Adrenal gland (tissue), 12 donors: Measurements from ENCODE around the gene FAM117B. TPM values are rescaled to one million over a fixed set of nuclear protein-coding genes. Genes with fewer than 3 reads are reported as not detected.

Source experiments
- DNase-seq, 7 donors: peaks; one replicate each; pipeline ENCODE4 v3.0.0-alpha.2; 2019 to 2020
- H3K27ac ChIP-seq, 5 donors: fragments of 200-600 bp; sonication (generic) in 4 of 5; 1 replicate in 3 of 5; 2 replicates in 2 of 5; pipeline versions ENCODE4 v1.5.1 to v1.8.0; 2016 to 2020; ENCODE audit warnings: mild to moderate bottlenecking in 1 of 5
- H3K27me3 ChIP-seq: fragments of 200-600 bp; 2 replicates; pipeline ENCODE4 v1.8.0; 2021
- H3K36me3 ChIP-seq, 2 donors: fragments of 200-600 bp; replicated peaks in 1 of 2; 1 replicate in 1 of 2; 2 replicates in 1 of 2; pipeline versions ENCODE4 v1.5.1 to v1.8.0; 2018 to 2022
- H3K4me1 ChIP-seq, 2 donors: fragments of 200-600 bp; replicated peaks in 1 of 2; 1 replicate in 1 of 2; 2 replicates in 1 of 2; pipeline versions ENCODE4 v1.5.1 to v1.8.0; 2018 to 2021
- H3K4me3 ChIP-seq, 4 donors: fragments of 200-600 bp; sonication (generic) in 3 of 4; one replicate each; pipeline ENCODE4 v1.5.1; 2016 to 2018
- H3K9me3 ChIP-seq, 3 donors: fragments of 200-600 bp; sonication (generic) in 1 of 3; replicated peaks in 1 of 3; 1 replicate in 2 of 3; 2 replicates in 1 of 3; pipeline versions ENCODE4 v1.5.1 to v1.8.0; 2016 to 2021
- POLR2A ChIP-seq, 2 donors: fragments of 450-650 bp; IDR thresholded peaks; one replicate each; pipeline ENCODE4 v1.6.1; 2017; ENCODE audit warnings: antibody characterized with exemption in 2 of 2, mild to moderate bottlenecking in 2 of 2, moderate library complexity in 1 of 2
- WGBS, 4 donors: extraction: QIAGEN DNeasy Blood & Tissue Kit in 2 of 4; methylation state at CpG; one replicate each; pipeline versions ENCODE4 v1.1.5 to v1.1.7; 2013 to 2017; 5-methylcytosine and 5-hydroxymethylcytosine counted together
- intact Hi-C, 2 donors: fragments of 100-400 bp; cut with DNase I; formaldehyde crosslinking; loops; one replicate each; pipeline versions ENCODE4 v1.14.1 to v1.15.0; 2022 to 2023
- polyA plus RNA-seq, 3 donors: library from polyadenylated mRNA; stranded (reverse); fragments of 200-250 nt in 2 of 3; fragments of 350-450 nt in 1 of 3; fragmentation: Illumina TruSeq in 1 of 3; extraction: RNeasy Lipid Tissue Mini Kit (QIAGEN cat#74804) in 1 of 3; gene quantifications; one replicate each; pipeline ENCODE4 v1.2.3, GENCODE V29; 2013 to 2014
- total RNA-seq, 9 donors: library from RNA; depleted of rRNA in 4 of 9; stranded (reverse); fragments of >200 nt in 4 of 9; fragments of 120-200 nt in 1 of 9; fragmentation: NEBNext Ultra II Directional in 1 of 9; extraction: Animal tissue kit (Norgen Biotek cat#: 25700) in 1 of 9; gene quantifications; one replicate each; pipeline versions ENCODE4 v1.1.0 to v1.2.4, GENCODE V29; 2013 to 2023
- TF ChIP-seq, protein P1 (sequence below), 6 experiments: fragments of 450-650 bp in 4 of 6; fragments of 200-600 bp in 2 of 6; sonication (generic) in 1 of 6; IDR thresholded peaks; 1 replicate in 5 of 6; 2 replicates in 1 of 6; pipeline versions ENCODE4 v1.5.1 to v1.8.0; 2016 to 2021; ENCODE audit warnings: antibody characterized with exemption in 6 of 6, mild to moderate bottlenecking in 2 of 6, moderate library complexity in 1 of 6
- donor health status: healthy with polysubstance abuse.
- donor health status: Bipolar disorder and iron deficiency.
- donor health status: DM: yes; HTN: yes; CAD: no.
- donor health status: DM: no; HTN: no; CAD: no.
- donor health status: DM: no; HTN: no; CAD: no.
- donor health status: DM: yes; HTN: yes; CAD: no.

Gene FAM117B
- total and polyA plus RNA-seq, 12 donors: 4.7 to 48.2 (median 20.4) TPM

DNA sequence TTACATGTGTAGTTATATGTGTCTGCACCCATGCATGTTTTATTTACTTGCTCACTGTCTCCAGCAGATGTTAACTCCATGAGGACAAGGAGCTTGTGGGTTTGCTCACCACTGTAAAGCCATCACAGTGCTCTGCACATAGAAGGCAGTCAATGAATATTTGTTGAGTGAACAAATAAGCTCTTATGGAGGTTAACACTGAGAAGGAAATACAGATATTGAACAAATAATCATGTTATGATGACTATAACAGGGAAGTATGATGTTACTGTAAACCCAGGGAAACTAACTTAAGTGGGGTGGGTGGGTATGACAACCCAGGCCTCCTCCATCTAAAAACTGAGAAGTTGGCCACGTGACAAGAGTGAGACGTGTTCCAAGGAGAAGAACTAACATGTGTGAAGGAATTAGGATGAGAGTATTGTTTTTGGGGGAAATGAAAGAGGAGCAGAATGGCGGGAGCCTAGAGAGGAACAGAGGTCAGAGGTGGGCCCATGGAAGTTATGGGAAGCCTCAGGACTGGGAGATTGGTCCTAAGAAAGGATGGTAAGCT lies 6.0 kb upstream of the FAM117B start:
- TF ChIP-seq POLR2A (IDR thresholded peaks at IDR 0.05): no peak
- TF ChIP-seq, protein P1, sequence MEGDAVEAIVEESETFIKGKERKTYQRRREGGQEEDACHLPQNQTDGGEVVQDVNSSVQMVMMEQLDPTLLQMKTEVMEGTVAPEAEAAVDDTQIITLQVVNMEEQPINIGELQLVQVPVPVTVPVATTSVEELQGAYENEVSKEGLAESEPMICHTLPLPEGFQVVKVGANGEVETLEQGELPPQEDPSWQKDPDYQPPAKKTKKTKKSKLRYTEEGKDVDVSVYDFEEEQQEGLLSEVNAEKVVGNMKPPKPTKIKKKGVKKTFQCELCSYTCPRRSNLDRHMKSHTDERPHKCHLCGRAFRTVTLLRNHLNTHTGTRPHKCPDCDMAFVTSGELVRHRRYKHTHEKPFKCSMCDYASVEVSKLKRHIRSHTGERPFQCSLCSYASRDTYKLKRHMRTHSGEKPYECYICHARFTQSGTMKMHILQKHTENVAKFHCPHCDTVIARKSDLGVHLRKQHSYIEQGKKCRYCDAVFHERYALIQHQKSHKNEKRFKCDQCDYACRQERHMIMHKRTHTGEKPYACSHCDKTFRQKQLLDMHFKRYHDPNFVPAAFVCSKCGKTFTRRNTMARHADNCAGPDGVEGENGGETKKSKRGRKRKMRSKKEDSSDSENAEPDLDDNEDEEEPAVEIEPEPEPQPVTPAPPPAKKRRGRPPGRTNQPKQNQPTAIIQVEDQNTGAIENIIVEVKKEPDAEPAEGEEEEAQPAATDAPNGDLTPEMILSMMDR (IDR thresholded peaks at IDR 0.05): no peak
- no peak for DNase-seq
- Histone ChIP-seq H3K4me3 (no peak overlapping the region), H3K36me3 (no peaks in the 10 kb centered on the region), H3K27ac (no peak overlapping the region), H3K27me3 (no peaks in the 10 kb centered on the region), H3K9me3 (no peaks in the 10 kb centered on the region), H3K4me1 (peaks cover 0 to 5% of the 10 kb centered on the region in 2 donors)
- WGBS, 4 donors: 73 to 81% (median 76%) methylated on average over 3 of the region's 3 CpGs
- intact Hi-C loops: no loop called here

DNA sequence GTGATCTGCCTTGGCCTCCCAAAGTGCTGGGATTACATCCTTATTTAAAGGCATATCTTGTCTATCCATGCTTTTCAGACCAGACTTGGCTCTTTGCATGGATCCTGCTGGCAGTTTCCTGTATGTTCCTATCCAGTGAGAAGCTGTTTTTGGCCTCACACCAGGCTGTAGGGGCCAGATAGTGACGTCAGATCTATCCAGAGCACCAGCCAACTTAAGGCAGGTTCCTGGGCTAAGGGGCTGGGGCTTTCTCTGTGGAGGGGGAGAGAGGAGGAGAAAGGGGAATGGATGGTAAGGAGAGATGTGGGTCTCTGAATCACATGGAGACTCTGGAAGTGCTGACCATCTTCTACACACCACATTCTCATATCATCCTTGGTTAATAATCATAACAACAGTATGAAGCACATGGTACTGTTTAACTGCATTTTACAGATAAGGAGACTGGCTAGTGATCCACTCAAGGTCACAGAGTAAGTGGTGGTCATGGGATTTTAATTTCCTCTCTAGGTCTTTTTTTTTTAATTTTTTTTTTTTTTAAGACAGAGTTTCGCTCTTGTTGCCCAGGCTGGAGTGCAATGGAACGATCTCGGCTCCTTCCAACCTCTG lies 2.0 kb upstream of the FAM117B start:
- peak in 6 of 7 donors; percentile 33 to 68 (median 42) for DNase-seq
- intact Hi-C loops: no loop called here

DNA sequence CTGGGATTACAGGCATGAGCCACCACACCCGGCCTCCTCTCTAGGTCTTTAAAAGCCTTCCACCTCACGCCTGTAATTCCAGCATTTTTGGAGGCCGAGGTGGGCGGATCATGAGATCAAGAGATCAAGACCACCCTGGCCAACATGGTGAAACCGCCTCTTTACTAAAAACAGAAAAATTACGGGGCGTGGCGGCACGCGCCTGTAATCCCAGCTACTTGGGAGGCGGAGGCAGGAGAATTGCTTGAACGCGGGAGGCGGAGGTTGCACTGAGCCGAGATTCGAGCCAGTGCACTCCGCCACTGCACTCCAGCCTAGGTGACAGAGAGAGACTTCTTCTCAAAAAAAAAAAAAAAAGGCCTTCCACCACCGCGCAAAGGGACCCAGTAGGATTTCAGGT lies 1.3 kb upstream of the FAM117B start:
- intact Hi-C loops: no loop called here
- no peaks in the 10 kb centered on the region for H3K27me3 ChIP-seq
- H3K27ac ChIP-seq: peak overlapping the region in 2 of 5 donors; percentile 89 to 93
- 94 to 98% (median 96%) methylated on average over 19 of the region's 19 CpGs for WGBS, 4 donors
- no peak for DNase-seq
- H3K4me3 ChIP-seq: no peak overlapping the region
- no peaks in the 10 kb centered on the region for H3K36me3 ChIP-seq
- peaks cover 13 to 31% of the 10 kb centered on the region in 2 donors for H3K4me1 ChIP-seq
- H3K9me3 ChIP-seq: no peaks in the 10 kb centered on the region
- TF ChIP-seq POLR2A (IDR thresholded peaks at IDR 0.05): no peak
- TF ChIP-seq, protein P1 (IDR thresholded peaks at IDR 0.05): no peak

More for the DNA sequence above, 2.0 kb upstream of the FAM117B start:
- TF ChIP-seq POLR2A (IDR thresholded peaks at IDR 0.05): no peak
- TF ChIP-seq, protein P1 (IDR thresholded peaks at IDR 0.05): no peak
- no peaks in the 10 kb centered on the region for H3K27me3 ChIP-seq
- peaks cover 12 to 24% of the 10 kb centered on the region in 2 donors for H3K4me1 ChIP-seq
- no peaks in the 10 kb centered on the region for H3K36me3 ChIP-seq
- H3K4me3 ChIP-seq: no peak overlapping the region
- H3K27ac ChIP-seq: no peak overlapping the region
- no peaks in the 10 kb centered on the region for H3K9me3 ChIP-seq
- 74 to 82% (median 76%) methylated on average over 4 of the region's 4 CpGs for WGBS, 4 donors

DNA sequence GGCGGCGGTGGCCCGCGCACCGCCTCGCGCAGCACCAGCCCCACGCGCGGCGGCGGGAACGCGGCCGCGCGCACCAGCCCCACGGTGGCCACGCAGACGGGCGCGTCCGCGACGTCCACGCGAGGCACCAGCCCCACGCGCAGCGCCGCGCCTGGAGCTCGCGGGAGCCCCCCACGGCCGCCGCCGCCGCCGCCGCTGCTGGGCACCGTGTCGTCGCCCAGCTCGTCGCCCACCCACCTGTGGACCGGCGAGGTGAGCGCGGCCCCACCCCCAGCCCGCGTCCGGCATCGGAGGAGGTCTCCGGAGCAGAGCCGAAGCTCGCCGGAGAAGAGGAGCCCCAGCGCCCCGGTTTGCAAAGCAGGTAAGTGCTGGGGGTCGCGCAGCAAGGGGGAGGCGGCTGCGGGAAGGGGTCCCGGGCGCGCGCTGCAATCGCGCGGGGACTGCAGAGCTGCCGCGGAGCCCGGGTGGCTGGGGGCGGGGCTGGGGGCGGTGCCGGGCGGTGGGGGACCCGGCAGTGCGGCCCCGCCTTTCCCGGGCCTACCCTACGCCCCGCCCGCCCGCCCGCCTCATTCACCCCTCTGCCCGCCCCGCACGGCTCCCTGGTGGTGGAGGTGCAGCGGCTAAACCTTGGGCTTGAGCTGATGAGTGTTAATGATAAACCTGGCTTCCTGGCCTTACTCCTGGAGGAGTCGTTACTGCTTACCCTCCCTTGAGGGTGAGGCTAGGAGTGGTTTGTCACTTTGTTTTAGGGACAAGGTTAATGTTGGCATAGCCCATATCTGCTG lies 851 bp downstream of the FAM117B start:
- Histone ChIP-seq H3K4me3 (peak overlapping the region; percentile 56 to 99 (median 96)), H3K27me3 (no peaks in the 10 kb centered on the region), H3K27ac (peak overlapping the region; percentile 69 to 93 (median 89)), H3K36me3 (no peaks in the 10 kb centered on the region), H3K4me1 (peaks cover 13 to 42% of the 10 kb centered on the region in 2 donors), H3K9me3 (no peaks in the 10 kb centered on the region)
- intact Hi-C loops: no loop called here
- WGBS, 4 donors: 0 to 1% (median 0%) methylated on average over 20 to 92 of the region's 92 CpGs
- peak; percentile 75 to 86 (median 82) for DNase-seq
- TF ChIP-seq, protein P1 (IDR thresholded peaks at IDR 0.05): peak in 2 of 6 experiments; percentile 2 to 18
- peak in 1 of 2 donors; percentile 67 for TF ChIP-seq POLR2A (IDR thresholded peaks at IDR 0.05)
